NCI-H345 (cell line): ENCODE data around the gene OTUD7B.
"Not testable (repeated sequence)": the region's sequence is repeated elsewhere in the genome, so short reads cannot be mapped to it uniquely, and the experiment has no call there.

Experiments
- DNase-seq: peaks from one replicate; lab custom pipeline; 2025; lab: John Stamatoyannopoulos, UW

The OTUD7B gene

DNA sequence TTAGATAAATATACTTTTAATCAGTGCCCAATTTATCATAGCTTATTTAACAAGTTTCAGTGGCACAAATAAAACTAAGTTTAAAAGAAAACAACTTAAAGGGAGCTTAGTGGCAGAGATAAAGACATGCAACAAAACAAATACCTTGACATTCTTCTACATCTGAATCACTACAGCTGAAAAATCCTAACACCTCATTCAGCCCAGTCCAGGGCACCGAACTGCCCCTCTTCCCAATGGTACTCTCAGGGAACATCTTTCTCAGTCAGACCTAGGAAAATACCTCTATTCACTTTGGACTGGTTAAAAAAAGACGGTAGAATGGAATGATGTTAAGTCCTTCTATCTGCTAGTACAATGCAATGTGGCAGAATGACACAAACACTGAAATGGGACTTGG lies 8.3 kb downstream of the OTUD7B start:
- DNase-seq: no peak

- no peak for DNase-seq
Measured at GRCh38 chr1:150001415-150001814, 9.1 kb downstream of the OTUD7B start.

DNA sequence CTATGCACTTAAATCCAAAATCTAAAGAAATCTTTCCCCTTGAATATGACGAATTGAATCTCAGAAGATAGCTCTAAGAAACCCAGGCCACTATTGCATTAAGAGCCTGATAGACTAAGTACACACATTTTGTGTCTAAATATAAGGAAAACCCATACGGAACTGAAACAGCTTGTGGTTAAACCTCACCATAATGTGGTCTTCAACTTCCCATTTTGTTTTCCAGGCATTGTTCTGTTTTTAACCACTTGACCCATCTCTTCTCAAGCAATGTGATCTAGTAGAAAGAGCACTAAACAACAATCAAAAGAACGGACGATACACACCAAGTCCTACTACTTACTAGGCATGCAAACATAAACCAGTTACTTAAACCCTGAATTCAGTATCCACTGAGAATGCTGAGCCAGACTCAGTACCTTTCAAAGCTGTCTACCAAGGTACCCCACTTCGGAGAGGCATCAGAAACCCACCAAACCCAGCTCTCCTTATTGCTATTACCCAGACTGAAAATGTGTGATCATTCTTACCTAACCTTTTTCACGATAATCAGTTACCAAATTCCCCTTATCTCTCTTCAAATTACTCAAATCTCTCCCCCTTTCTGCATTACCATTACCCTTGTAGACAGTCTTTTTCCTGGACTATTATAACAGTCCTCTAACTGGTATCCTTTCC lies 12.8 kb downstream of the OTUD7B start:
- DNase-seq: no peak

DNA sequence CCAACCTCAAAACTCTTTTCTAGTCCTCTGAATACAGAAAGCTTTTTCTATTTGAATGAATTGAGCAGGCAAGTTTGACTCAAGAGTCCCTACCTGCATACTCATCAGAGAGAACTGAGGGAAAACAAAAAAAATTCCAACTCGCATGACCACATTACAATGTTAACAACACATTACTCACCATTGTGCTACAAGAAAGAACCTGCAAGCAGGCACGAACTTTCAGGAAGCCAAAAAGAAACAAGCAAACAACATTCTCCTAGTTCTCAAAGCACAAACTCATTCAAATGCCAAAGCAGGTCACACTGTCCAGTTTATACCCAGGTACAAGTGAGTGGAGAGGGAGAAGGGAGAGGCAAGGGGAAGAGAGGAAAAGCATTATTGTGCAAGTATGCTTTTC lies 14.6 kb downstream of the OTUD7B start:
- no peak for DNase-seq

DNA sequence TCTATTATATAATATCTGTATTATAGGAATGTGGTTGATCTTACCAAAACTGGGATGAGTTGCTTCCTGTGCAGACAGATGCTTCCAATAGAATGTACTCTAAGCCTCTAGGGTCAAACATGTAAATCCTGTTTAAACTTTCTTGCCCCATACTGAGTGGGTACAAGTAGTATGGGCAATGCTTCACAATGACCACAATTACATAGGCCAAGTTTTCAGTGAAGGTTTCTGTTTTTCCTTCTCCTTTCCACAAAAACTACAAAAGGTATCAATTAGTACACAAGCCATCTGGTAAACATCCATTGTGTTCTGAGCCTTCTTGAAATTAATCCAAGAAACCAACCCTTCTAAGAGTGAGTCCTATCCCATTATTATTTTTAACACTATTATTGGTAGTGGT lies 16.8 kb downstream of the OTUD7B start:
- no peak for DNase-seq

- DNase-seq: no peak
Measured at GRCh38 chr1:149993181-149993580, 17.3 kb downstream of the OTUD7B start.

DNA sequence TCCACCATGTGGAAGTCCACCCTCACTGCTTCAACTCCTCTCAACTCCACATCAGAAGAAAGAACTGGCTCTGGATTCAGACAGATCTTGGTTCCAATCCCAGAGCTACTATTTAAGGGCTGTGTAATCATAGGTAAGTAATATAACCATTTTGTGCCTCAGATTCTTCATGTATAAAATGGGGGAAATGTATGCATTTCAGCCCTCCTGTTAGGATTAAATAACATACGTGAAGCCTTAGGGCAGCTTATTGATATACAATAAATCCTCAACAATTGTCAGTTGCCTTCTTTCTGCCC lies 23.3 kb downstream of the OTUD7B start:
- no peak for DNase-seq

DNA sequence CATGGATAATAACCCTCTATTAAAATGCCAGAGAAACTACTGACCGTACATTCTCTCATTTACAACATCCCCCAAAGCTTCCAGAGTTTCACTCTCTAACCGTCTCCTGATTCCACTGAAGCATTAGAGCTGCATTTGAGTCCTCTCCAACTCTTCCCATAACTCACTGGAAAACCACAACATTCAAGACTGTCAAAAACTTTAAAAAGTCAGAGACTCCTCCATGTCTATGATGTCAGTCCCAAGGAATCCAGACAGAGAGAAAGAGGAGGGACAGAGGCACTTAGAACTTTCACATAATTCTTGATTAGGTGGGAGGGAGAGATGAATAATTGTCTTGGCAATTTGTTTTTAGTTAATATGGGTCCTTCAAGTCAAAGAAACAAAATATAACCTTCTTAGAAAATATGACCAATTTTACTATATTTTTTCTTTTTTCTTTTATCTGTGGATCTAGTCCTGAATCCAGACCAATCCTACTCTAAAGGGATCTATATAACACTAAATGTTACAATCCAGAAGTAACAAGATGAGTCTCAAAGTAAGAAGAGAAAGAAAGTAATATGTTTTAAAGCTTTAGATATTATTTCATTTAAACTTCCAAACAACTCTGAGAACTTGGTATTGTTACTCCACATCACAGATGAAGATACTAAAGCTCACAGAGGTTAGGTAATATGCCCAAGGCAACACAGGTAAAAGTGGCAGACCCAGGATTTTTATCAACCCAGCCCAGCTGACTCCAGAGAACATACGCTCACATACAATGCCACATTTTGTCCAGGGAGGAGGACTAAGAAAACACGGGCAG lies 23.8 kb downstream of the OTUD7B start:
- DNase-seq: no peak

DNA sequence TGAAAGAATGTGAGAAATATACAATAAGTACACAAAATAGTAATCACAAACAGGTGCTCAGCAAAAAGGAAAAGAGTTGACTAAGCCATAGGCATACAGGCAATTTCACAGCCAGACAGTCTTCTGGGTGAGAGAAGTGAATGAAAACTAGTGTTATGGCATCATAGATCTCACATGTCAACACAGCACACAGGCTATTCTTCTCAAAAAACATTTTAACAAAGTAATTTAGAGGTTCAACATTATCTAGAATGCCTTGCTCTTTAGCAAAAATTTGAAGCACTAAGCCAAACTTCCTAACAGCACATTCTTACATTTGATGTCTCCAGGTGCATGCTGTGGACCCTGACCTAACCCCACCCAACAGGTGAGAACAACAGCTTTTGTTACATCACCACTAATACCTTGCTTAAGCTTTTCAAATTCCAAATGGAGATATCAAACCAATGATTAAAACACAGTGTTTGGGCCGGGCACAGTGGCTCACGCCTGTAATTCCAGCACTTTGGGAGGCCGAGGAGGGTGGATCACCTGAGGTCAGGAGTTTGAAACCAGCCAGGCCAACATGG lies 30.5 kb downstream of the OTUD7B start:
- DNase-seq: no peak

DNA sequence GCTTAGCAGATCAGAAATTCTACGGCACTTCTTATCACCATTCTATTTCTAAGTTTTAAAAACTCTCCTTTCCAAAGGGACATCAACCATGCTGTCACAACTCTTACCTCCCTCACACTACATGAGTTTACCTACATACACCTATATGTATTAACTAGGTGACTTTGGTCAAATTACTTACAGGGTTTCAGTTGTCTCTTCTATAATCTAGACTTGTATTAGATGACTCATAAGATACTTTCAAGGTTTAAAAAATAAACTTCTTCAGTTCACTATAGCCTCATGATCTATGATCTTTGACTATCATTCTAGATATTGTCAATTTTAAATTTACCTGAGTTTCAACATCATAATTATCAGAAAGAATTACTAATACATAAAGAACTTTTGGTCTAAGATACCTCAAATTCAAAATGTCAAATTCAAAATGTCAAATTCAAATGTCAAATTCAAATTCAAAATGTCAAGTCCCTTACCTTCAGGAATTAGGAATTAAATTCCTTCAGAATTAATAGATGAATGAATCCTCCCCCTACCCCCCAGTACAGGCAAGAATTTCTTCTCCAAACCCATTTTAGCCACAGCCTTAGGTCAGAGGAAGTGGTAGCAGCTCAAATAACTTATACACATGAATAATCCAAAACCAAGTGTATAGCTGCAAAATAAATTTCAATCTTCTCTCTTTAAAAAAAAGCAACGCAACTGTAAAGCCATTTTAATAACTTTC lies 31.1 kb downstream of the OTUD7B start:
- no peak for DNase-seq

- no peak for DNase-seq
Measured at GRCh38 chr1:149978547-149979023, 31.9 kb downstream of the OTUD7B start.

- peak; percentile 83 for DNase-seq
Measured at GRCh38 chr1:149977345-149977744, 33.2 kb downstream of the OTUD7B start.

DNA sequence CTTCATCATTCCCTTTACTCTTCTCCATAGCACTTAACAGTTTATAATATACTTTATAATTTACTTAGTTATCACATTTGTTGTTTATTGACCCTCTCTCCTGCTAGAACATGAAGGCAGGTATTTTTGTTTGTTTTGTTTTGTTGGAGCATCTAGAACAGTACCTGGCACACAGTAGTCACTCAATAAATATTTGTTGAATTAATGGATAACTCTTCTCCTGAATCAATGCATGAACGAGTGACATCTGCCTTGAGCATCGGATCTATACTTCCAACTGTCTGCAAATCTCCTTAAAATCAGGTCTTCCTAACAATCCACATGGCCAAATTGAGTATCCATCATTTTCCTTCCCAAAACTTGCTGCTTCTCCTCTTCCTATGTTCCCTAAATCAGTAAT lies 38.0 kb downstream of the OTUD7B start:
- DNase-seq: no peak

DNA sequence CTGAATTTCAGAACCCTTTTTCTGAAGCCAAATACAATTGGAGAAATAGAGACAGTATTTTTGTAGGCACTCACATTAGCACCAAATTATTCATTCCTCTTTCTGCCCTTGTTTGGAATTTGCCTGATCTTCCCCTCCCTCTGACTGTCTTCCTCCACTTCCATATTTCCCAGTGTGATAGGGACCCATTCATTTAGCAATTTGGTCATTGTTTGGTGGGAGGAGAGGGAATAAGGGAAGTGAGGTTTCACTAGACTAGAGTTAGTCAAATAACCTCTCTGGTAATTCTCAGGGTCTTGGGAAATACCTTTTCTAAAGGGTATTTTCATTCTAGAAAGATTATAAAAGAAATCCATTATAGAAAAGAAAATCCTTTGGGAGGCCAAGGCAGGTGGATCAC lies 42.9 kb downstream of the OTUD7B start:
- DNase-seq: no peak

- no peak for DNase-seq
Measured at GRCh38 chr1:149967041-149967440, 43.5 kb downstream of the OTUD7B start.

GRCh38 chr1:149966405-149966804 lies 44.1 kb downstream of the OTUD7B start:
- DNase-seq: no peak

DNA sequence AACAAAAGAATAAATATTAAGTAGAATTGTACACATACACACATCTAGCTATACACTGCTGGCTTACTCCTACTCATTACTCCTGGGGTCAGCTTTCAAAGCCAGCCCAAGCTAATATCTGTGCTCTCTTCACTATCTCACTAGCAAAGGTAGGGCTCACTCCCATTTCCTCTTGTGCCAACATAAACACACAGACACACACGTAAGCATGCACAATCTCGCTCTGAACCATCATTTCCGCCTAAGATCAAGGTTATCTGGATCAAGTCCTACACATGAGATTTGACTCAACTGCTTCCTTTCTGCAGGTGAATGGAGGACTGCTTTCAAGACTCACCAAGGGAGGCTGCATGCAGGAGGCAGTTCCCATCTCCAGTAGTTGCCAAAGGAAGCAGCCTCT lies 45.1 kb downstream of the OTUD7B start:
- DNase-seq: no peak

- no peak for DNase-seq
Measured at GRCh38 chr1:149963358-149963757, 47.2 kb downstream of the OTUD7B start.

DNA sequence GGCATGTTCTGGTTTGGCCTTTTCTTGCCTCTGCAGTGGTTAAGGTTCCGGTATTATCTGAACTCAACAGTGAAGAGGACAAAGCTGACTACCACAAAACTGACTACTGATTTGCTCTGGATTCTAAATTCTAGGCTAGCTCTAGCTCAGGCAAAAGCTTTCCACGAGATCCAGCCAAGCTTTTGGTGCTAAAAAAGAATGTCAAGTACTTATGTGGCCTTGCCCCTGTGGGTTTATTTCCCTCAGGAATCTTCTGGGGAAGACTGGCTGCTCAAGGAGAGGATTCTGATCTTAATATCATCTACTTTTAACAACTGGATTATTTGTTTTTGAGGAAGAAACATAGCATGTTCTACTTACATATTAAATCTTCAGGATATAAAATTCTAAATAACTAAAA lies 47.8 kb downstream of the OTUD7B start:
- DNase-seq: no peak

DNA sequence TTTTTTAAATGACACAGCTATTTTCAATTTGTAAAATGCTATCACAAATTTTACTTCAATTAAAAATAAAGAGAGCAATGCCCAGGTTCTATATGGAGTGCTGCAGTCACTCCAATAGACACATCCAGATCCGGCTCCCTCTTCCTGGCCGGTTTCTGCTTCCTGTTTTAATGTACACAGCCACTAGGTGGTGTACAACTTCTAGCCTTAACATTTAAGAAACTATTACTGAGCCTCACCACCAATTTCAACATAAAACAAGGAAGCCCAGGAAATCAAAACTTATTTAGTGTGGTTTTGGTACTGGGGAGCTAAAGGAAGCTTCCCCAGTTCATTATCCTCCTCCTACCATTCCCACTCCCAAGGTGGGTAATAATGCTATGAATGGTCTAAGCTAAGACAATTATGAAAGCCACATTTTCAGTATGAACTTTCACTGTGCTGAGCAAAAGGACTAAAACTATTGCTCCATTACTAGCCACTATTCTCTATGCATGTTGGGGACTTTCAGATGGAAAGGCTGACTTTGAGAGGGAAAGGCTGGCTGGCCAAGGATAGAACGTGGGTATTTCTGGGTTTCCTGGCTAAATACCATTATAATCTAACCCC lies 48.4 kb downstream of the OTUD7B start:
- DNase-seq: peak; percentile 82

- DNase-seq: not testable (repeated sequence)
Measured at GRCh38 chr1:149957548-149957947, 53.0 kb downstream of the OTUD7B start.

- DNase-seq: no peak
Measured at GRCh38 chr1:149949911-149950310, 60.6 kb downstream of the OTUD7B start.
